ENCODE data around the gene EFNA3.

- TF ChIP-seq EZH2phosphoT487 (conservative IDR thresholded peaks at IDR 0.05; ENCODE audit: low read length) (no peak), CTCF (IDR thresholded peaks at IDR 0.05; ENCODE audit: insufficient read depth, low read length, poor library complexity, severe bottlenecking) (no peak)
Measured at GRCh38 chr1:155072531-155073289, 5.9 kb upstream of the EFNA3 start.

Measured in SU-DHL-6 (cell line).